Measurements from ENCODE around the gene EYA4. TPM values are rescaled to one million over a fixed set of nuclear protein-coding genes. Genes with fewer than 3 reads are reported as not detected.
"Not testable (repeated sequence)": the region's sequence is repeated elsewhere in the genome, so short reads cannot be mapped to it uniquely, and the experiment has no call there.

EYA4 gene
- polyA plus RNA-seq, 4 donors = 9.3 to 19.3 (median 17.9) TPM

DNA sequence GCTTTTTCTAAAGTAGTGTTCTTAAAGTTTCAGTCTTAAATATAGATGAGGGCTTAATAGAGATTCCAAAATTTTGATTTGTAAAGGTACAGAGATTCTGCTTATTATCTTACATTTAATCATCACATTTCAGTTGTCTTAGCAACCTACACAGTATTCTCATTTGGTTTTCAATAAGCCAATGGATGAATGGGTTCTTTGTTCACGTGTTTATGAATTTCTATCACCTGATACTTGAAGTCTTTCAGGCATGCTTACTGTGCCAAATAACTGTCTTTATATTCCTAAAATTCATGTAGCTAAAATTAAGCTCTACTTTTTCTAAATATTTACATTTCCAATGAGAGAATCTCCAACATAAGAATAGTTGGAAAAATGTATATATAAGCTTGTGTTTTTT is 152.7 kb downstream of the EYA4 start:
- DNase-seq (ENCODE audit: low read depth in 4 of 4, low spot score in 3 of 4) = no peak

DNA sequence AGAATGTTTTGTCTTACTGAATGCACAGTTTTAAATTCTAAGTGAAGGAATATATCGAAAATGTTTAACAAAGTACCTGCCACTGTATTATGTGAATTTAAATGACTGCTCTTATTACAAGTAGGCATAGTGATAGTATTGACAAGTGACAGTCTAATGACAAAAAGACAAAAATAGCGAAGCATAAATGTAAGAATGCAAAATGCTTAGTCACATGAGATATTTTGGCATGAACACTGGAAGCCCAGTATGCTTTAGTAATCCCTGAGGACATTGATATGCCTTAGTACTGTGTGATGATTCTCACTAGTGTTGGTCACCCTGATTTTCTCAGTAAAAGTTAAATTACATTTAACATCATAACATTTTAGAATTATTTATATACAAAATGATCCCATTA is 153.5 kb downstream of the EYA4 start:
- no peak for DNase-seq (ENCODE audit: low read depth in 4 of 4, low spot score in 3 of 4)

DNA sequence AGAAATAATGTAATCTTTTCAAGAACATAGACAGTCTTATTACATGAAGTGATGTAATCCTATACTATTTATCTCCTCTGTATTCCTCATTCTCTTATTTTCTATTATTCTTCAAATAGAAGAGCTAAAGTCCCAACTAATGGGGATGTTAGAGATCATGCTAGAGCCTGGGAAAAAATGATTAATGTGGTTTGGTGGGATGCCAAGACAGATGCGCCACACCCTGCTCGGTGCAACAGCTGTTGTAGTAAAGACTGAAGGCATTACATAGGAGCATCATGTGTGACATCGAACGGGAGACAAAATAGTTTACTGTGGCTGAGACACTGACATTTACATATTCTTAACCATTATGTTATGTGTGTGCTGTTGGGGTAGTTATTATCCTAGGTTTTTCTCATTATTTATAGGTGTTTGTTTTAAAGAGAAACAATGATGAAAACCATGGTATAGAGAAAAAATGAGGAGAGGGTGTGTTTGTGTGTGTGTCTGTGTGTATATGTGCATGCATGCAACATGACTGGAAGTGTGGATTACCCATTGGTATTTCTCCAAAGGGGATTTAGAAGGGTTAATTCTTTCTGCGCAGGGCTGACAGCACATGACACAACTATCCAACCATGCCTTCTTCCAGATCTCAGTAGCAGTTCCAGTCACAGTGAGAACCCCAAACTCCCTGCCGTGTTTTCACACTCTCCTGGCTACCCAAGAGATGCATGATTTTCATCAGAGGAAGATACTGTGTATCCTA is 155.3 kb downstream of the EYA4 start:
- no peak for DNase-seq (ENCODE audit: low read depth in 4 of 4, low spot score in 3 of 4)

DNA sequence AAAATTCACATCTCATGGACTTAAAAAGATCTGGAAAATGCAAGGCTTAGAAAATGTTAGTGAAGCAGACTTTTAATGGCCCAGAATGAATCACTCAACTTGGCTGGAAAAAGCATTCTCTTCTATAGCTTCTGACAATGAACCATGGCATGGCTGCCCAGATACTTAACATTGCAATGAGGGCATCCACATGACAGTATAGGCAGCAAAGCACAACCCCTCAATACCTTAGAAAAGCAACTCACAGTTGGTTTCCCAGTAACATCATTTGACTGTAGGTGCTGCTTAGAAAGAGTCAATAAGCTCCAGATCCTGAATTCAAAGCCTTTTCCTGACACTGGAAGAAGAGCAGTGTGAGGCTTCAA is 155.8 kb downstream of the EYA4 start:
- no peak for DNase-seq (ENCODE audit: low read depth in 4 of 4, low spot score in 3 of 4)

DNA sequence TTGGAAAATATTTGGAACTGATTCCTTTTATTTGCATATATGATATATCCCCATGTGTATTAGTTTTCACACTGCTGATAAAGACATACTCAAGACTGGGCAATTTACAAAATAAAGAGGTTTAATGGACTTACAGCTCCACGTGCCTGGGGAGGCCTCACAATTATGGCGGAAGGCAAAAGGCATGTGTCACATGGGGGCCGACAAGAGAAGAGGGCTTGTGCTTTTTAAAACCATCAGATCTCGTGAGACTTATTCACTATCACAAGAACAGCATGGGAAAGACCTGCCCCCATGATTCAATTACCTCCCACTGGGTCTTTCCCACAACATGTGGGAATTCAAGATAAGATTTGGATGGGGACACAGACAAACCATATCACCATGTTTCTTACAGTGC is 156.4 kb downstream of the EYA4 start:
- not testable (repeated sequence) for DNase-seq (ENCODE audit: low read depth in 4 of 4, low spot score in 3 of 4)

DNA sequence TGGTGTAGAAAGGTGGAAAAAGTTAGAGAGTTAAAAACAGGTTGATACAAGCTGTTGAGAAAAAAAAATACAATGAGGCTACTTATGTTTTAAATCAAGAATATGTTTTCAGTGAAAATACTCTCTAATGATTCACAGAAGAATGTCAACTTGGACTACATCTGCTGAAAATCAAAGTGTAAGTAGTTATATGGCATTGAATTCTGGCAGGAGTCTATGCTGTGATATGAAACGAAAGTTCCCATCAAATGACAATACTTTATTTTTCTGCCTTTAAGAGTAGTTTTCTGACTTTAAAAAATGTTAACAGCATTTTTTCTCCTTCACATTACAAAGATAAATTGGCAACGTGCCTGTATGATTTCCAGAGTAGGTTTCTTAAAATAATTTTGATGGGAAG is 158.3 kb downstream of the EYA4 start:
- DNase-seq (ENCODE audit: low read depth in 4 of 4, low spot score in 3 of 4) = no peak

DNA sequence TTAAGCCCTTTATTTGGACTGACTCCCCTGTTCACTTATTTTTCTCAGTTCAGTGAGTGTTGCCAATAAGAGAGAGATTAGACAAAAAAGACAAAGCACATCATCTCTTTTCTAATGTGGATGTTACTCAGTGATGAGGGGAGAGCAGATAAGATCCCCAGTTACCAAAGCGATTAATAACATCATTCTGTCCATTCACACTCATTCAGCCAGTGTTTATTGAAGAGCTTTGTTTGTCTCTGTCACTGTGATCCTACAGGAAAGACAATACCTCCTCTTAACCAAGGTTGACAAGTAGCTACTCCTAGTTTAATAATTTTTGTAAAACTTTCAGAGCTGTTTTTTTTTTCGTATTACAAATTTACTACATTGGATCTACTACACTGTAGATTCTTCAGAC is 163.0 kb downstream of the EYA4 start:
- DNase-seq (ENCODE audit: low read depth in 4 of 4, low spot score in 3 of 4) = no peak

DNA sequence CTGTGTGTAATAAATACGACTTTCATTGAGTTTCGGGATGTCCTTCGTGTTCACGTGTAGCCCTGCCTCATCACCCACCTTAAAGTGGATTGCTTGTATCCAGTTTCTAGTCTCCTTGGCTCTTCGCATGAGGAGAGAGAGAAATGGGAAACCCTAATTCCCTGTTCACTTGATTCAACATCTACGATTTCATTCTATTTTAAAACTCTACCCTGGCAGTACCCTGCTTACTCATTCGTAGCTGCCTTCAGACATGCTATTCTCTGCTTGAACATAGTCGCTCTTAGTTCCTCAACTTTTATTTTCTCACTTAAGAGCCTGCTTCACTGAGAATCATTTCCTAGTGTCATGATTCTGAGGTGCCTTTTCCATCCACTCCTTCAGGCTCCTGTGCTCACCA is 163.6 kb downstream of the EYA4 start:
- no peak for DNase-seq (ENCODE audit: low read depth in 4 of 4, low spot score in 3 of 4)

DNA sequence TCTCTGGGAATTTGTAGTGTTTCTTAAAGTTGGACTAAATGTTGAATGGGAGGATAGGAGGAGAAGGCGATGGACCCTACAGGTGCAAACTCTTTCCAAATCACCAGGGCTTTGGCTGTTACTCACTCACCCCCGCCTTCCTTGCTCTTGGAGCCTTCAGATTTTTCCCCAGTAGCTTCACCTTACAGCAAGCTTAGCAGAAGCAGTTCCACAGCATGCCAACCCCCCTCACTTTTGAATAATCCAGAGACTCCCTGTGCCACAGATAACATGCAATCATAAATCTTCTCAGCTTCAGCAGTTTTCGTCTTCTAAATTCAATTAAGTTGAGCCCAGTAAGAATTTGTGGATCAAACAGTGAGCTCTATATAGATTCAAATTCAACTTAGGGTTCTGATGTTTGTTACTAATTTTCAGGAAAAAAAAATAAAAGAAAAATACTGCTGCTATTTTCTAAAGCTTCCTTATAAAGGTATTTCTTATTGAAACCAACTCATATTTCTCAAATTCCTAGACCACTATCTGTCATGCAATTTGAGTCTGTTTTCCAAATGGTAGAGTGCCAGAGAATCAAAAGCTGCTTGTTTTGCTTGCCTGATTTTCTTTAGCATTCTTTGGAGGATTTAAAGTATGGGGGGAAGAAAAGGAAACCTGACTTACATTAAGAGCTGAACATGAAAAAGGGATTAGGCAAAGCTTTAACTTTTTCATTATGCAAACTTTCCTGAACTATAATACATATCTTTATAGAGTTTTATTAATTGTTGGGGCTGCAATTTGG is 166.4 kb downstream of the EYA4 start:
- no peak for DNase-seq (ENCODE audit: low read depth in 4 of 4, low spot score in 3 of 4)

DNA sequence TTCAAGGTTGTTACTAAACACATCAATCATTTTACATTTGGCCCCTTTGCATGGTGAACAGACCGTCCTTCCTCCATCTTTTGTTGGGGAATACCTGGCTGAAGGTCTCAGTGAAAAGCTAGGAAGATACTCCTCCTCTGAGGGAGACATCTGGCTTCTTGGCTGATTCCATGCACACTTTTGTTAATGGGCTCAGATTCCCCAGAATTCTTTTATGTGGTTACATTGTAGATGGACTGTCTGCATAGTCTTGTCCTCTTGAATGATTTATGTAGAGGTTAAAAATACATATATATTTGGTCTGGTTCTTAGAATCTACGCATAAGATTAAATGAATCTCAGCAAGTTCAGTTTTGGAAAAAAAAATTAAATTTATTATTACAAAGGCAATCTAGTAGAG is 167.0 kb downstream of the EYA4 start:
- DNase-seq (ENCODE audit: low read depth in 4 of 4, low spot score in 3 of 4) = no peak

DNA sequence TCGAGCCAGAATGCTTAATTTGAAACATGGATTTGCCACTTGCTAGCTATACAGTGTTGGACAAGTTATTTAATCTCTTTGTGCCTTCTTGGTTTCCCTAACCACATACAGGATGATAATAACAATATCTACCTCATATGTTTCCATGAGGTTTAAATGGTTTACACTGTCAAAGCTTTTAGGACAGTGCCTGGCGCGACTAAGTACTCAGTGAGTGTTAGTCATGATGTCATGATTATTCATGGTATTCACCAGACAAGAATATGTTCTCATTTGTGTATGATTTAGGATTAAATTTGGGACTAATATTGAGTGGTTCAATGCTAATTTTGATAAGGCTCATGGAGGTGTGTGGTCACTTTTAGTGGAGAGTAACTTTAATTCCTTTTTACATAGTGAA is 167.4 kb downstream of the EYA4 start:
- DNase-seq (ENCODE audit: low read depth in 4 of 4, low spot score in 3 of 4) = no peak

DNA sequence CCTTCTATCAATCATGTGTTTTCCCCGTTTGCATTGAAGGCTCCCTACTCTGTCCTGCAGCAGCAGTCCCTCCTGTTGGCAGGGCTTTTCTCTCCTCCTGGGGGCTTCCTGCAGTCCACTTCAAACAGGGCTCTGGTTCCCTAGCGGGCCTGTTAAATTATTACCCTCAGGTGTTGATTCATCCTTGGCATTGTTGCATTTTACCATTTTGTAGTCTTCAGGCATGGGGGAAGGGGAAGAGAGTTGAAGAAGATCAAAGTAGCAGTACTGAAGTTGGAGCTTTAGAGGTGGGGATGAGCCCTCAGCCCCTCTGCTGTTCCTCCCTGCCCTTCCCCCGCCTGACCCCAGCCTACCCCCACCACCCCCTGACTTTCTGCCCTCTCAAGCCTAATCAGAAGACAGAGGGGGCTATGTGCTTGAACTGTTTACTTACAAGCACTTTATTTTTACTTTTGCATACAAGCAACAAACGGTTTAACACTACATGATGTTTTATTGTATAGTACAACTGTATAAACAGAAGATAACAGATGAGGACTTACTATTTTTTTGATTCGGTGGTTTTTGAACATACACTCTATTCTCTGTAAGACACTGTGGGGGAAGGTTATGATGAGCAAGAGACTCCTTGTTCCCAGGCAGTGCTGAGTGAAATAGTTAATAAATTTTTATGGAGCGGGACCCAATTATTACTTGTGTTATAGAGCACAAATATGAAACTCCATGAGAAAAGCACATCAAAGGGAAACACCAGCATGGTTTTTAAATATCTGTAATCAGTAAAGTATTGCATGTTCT is 169.7 kb downstream of the EYA4 start:
- DNase-seq (ENCODE audit: low read depth in 4 of 4, low spot score in 3 of 4) = no peak

DNA sequence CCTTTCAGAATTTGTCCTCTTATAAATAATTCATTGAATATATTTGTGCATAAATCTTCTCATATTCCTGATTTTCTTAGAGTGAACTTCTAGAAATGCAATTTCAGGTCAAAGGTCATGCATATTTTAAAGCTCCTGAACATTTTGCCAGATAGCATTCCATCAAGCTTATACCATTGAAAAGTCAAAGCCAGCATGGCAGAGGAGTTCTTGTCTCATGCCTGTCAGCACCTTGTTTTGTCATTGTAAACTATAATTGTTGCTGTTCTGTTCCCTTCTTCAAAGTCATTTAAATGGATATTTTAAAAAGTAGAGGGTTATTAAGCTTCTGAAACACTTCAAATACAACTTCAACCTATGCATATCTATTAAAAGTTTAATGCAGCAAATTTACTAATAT is 170.6 kb downstream of the EYA4 start:
- no peak for DNase-seq (ENCODE audit: low read depth in 4 of 4, low spot score in 3 of 4)

DNA sequence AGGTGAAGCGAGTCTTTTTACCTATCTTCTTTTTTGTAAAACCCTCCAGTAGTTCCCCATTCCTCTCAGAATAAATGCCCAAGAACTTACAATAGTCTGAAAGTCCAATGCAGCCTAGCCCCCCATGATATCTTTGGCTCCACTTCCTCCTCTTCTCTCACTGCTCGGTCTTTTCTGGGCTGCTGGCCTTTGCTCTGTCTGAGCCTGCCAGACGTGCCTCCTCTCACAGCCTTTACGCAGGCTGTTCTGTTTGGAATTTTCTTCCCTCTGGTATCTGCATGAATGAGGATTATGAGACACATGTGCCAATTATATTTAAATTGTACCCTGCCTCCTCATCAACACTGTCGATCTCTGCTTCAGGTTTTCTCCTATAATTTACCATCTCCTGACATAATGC is 174.1 kb downstream of the EYA4 start:
- DNase-seq (ENCODE audit: low read depth in 4 of 4, low spot score in 3 of 4) = no peak

DNA sequence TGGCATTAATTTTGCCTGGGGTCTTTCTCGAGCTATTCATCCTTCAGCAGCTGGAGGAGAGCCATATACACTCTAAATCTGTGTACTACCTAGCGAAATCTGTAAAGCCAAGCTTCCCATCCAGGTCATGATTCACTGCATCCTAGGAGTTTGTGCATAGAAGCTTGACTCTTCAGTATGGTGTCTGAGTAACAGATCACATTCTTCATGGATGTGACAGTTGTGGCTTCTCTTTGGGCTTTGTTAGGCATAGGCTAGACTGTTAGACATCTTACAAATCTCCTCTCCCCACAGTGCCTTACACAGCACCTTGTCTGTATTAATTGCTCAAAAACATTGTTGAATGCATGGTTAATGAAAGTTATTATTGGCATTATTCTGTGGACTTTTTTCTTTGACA is 177.0 kb downstream of the EYA4 start:
- DNase-seq (ENCODE audit: low read depth in 4 of 4, low spot score in 3 of 4) = no peak

DNA sequence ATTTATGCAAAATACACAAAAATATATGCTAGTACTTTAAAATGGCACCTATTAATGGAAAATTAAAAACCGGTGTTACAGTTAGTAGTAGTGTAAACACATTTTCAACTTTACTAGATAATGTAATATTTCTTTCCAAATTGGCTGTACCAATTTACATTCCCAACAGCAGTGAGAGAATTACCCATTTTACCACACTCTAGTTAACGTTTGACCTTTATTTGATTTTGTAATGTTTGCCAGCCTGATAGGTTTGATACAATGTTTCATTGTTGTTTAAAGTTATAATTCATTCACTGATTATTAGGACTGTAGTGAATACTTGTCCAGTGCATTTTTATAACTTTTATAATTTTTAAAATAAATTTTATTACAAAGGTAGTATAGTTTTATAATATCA is 182.1 kb downstream of the EYA4 start:
- DNase-seq (ENCODE audit: low read depth in 4 of 4, low spot score in 3 of 4) = no peak

DNA sequence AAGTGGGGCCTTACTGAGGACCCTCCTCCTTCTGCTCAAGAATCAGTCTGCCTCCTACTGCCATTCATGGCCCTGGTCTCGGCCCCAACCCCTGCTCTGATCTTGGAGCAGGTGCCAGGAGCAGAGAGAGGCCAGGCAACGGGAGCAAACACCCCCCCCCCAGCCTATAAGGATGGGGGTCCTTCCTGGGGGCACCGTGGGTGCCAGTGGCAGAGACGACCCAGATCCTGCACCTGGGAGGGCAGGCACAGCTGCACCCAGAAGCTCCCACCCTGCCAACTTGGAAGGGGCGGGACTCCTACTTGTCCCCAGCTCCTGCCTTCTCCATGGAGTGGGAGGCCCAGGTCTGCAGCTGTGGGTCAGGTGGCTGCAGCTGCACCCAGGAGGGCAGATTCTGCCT is 183.2 kb downstream of the EYA4 start:
- DNase-seq (ENCODE audit: low read depth in 4 of 4, low spot score in 3 of 4) = no peak

DNA sequence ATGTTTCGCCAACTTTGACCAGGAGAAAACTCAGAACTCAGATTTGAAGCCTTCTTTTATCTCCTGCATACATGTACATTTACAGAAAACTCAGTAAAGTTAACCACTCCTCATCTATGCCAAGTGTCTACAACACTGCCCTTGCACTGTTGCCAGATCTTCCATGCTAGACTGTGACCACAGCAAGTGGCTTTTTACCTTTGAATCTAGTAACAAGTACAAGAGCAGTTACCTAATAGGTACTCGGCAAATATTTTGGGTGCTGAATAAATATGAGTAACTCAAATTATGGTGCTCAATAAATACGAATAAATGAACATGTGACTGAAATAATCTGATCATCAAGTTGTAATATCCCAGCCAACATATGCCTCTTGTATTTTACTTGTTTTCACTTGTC is 184.9 kb downstream of the EYA4 start:
- DNase-seq (ENCODE audit: low read depth in 4 of 4, low spot score in 3 of 4) = no peak

DNA sequence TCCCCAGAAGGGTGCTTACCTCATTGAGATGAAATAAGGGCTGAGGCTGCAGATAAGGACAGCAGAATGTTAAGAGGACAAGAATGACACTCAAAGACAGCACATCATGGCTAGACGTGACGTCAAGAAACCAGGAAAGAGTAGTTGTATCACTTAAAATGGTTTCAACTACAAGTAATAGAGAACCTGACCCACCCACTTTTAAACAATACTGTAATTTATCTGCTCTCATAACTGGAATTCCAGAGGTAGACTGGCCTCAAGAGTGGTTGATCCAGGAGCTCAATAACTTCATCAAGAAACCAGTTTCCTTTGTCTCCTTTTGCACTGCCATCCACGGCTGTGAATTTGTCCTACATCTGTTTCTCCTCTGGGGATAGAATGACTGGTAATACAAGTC is 187.1 kb downstream of the EYA4 start:
- DNase-seq (ENCODE audit: low read depth in 4 of 4, low spot score in 3 of 4) = no peak

DNA sequence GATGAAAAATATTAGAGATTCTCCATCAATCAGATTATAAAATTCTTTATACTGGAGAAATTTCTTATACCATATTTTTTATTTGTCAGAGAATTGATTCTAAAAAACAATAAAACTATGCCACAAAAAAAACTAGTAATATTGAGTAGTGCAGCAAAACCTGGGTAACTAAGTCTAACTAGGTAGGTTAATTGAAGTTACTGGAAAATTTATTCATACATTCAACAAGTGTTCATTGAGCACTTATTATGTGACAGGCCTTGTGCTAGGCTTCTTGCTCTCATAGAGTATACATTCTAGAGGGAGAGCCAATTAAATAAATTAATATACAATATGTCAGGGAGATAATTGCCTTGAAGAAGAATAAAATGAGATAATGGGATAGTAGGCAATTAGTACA is 189.4 kb downstream of the EYA4 start:
- no peak for DNase-seq (ENCODE audit: low read depth in 4 of 4, low spot score in 3 of 4)

DNA sequence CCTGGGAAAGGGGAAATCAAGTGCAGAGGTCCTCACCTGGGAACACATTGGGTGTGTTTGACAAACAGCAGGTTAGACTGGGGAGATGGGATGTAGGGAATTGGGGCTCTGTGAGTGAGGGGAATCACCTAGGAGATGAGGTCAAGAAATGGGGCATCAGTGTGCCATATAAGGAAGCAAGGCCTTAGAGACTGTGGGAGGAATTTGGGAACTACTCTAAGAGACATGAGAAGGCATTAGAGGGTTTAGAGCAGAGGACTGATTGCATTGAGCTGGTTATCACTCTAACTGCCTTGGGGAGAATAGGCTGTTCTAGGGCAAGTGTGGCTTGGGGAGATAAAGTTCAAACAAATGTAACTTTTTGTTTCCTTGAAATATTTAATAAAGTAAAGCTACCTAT is 189.9 kb downstream of the EYA4 start:
- DNase-seq (ENCODE audit: low read depth in 4 of 4, low spot score in 3 of 4) = no peak

Measured in right renal pelvis (tissue), 4 donors.